Prostate gland (tissue), 2 donors: ENCODE data around the gene MASP1. TPM values are rescaled to one million over a fixed set of nuclear protein-coding genes. Genes with fewer than 3 reads are reported as not detected.

ENCODE experiments used
- DNase-seq: peaks from one replicate; pipeline ENCODE4 v3.0.0-alpha.2; 2019; ENCODE audit warnings: low spot score
- H3K27ac ChIP-seq, 2 donors: fragments of 200-600 bp; sonication (generic); 2 replicates each; pipeline ENCODE4 v1.5.1; 2017 to 2019
- H3K27me3 ChIP-seq: fragments of 200-600 bp; sonication (generic); replicated peaks from 2 replicates; pipeline ENCODE4 v1.5.1; 2019; ENCODE audit not compliant: insufficient read depth
- H3K36me3 ChIP-seq, 2 donors: fragments of 200-600 bp; sonication (generic); 1 replicate in 1 of 2; 2 replicates in 1 of 2; pipeline versions ENCODE4 v1.5.1 to v1.8.1; 2017 to 2019
- H3K4me1 ChIP-seq: fragments of 200-600 bp; sonication (generic); replicated peaks from 2 replicates; pipeline ENCODE4 v1.5.1; 2019
- H3K4me3 ChIP-seq, 2 donors: fragments of 200-600 bp; sonication (generic); 2 replicates each; pipeline ENCODE4 v1.5.1; 2017 to 2019
- H3K9me3 ChIP-seq: fragments of 200-600 bp; sonication (generic); 2 replicates; pipeline ENCODE4 v1.5.1; 2017
- CTCF ChIP-seq, 4 experiments: fragments of 200-600 bp in 2 of 4; fragments of 450-650 bp in 2 of 4; sonication (generic) in 2 of 4; IDR thresholded peaks; 1 replicate in 3 of 4; 2 replicates in 1 of 4; pipeline ENCODE4 v1.5.1; 2016 to 2019; ENCODE audit warnings: antibody characterized with exemption in 4 of 4, mild to moderate bottlenecking in 2 of 4, moderate library complexity in 2 of 4
- POLR2A ChIP-seq: fragments of 450-650 bp; IDR thresholded peaks from one replicate; pipeline ENCODE4 v1.6.1; 2016; ENCODE audit warnings: antibody characterized with exemption, mild to moderate bottlenecking
- POLR2AphosphoS5 ChIP-seq: sonication (generic); formaldehyde crosslinking; IDR thresholded peaks from one replicate; pipeline ENCODE4 v1.6.1; 2017; ENCODE audit warnings: antibody characterized with exemption
- WGBS: methylation state at CpG from one replicate; pipeline ENCODE4 v1.1.5; 2018; 5-methylcytosine and 5-hydroxymethylcytosine counted together
- intact Hi-C: fragments of 100-400 bp; cut with DNase I; formaldehyde crosslinking; loops from one replicate; pipeline ENCODE4 v1.14.2; 2022
- total RNA-seq, 2 donors: library from RNA; depleted of rRNA; stranded (reverse); fragments of >200 nt; gene quantifications; one replicate each; pipeline ENCODE4 v1.1.0, GENCODE V29; 2016

The MASP1 gene
- total RNA-seq, 2 donors from 2014 or later: 22.1 to 27.3 TPM

- no peaks in the 10 kb centered on the region for H3K36me3 ChIP-seq
- TF ChIP-seq CTCF (IDR thresholded peaks at IDR 0.05) (no peak), POLR2AphosphoS5 (no peak), POLR2A (no peak)
- 93% methylated on average over 6 of the region's 6 CpGs for WGBS
- H3K4me3 ChIP-seq: no peak overlapping the region
- no peak for DNase-seq
- no peaks in the 10 kb centered on the region for H3K27me3 ChIP-seq
- intact Hi-C loops: no loop called here
- no peaks in the 10 kb centered on the region for H3K4me1 ChIP-seq
- H3K9me3 ChIP-seq: no peaks in the 10 kb centered on the region
- H3K27ac ChIP-seq: no peak overlapping the region
These were observed 34.1 kb downstream of the MASP1 start for GRCh38 chr3:187257471-187257870.

GRCh38 chr3:187256051-187256616, 35.4 kb downstream of the MASP1 start:
- no peaks in the 10 kb centered on the region for H3K4me1 ChIP-seq
- no peak overlapping the region for H3K27ac ChIP-seq
- intact Hi-C loops: no loop called here
- 93% methylated on average over 10 of the region's 10 CpGs for WGBS
- H3K36me3 ChIP-seq: no peaks in the 10 kb centered on the region
- H3K9me3 ChIP-seq: no peaks in the 10 kb centered on the region
- no peaks in the 10 kb centered on the region for H3K27me3 ChIP-seq
- DNase-seq: no peak
- no peak overlapping the region for H3K4me3 ChIP-seq
- TF ChIP-seq POLR2AphosphoS5 (no peak), POLR2A (no peak), CTCF (IDR thresholded peaks at IDR 0.05) (no peak)

- H3K27me3 ChIP-seq: no peaks in the 10 kb centered on the region
- WGBS: 21% methylated on average over 1 of the region's 1 CpG
- no peak overlapping the region for H3K4me3 ChIP-seq
- DNase-seq: no peak
- TF ChIP-seq POLR2A: no peak
- TF ChIP-seq POLR2AphosphoS5: no peak
- TF ChIP-seq CTCF (IDR thresholded peaks at IDR 0.05): no peak
- no peaks in the 10 kb centered on the region for H3K36me3 ChIP-seq
- intact Hi-C loops: no loop called here
- no peaks in the 10 kb centered on the region for H3K4me1 ChIP-seq
- H3K9me3 ChIP-seq: no peaks in the 10 kb centered on the region
- H3K27ac ChIP-seq: no peak overlapping the region
These were observed 36.2 kb downstream of the MASP1 start for GRCh38 chr3:187255314-187255713.

GRCh38 chr3:187252311-187252710, 39.2 kb downstream of the MASP1 start:
- intact Hi-C loops: no loop called here
- Histone ChIP-seq H3K4me3 (no peak overlapping the region), H3K27me3 (no peaks in the 10 kb centered on the region), H3K9me3 (no peaks in the 10 kb centered on the region), H3K4me1 (no peaks in the 10 kb centered on the region), H3K36me3 (no peaks in the 10 kb centered on the region), H3K27ac (no peak overlapping the region)
- 55% methylated on average over 4 of the region's 4 CpGs for WGBS
- no peak for DNase-seq
- no peak for TF ChIP-seq CTCF (IDR thresholded peaks at IDR 0.05)
- no peak for TF ChIP-seq POLR2A
- TF ChIP-seq POLR2AphosphoS5: no peak

DNA sequence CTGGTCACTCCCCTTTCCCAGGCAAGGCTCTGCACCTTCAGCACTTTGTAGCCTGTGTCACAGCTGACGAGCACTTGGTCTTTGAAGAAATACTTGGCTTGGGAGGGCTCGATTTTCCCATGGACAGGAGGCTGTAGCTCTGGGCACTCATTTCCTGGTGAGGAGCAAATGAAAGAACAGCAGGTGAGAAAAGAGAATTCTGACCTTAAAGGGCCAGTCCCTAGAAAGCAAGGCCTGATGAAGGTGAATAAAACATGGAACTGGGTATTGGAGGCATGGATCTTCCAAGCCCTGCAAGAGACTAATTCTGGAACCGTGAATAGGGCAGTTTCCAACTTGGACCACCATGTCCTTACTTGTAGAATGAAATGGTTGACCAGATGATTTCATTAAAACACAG, 39.9 kb downstream of the MASP1 start:
- no peak for TF ChIP-seq POLR2A
- no peak for TF ChIP-seq POLR2AphosphoS5
- TF ChIP-seq CTCF (IDR thresholded peaks at IDR 0.05): no peak
- Histone ChIP-seq H3K9me3 (no peaks in the 10 kb centered on the region), H3K4me1 (no peaks in the 10 kb centered on the region), H3K27me3 (no peaks in the 10 kb centered on the region), H3K36me3 (no peaks in the 10 kb centered on the region), H3K4me3 (no peak overlapping the region), H3K27ac (no peak overlapping the region)
- intact Hi-C loops: no loop called here
- DNase-seq: no peak
- 65% methylated on average over 3 of the region's 3 CpGs for WGBS
